Body of pancreas (tissue), 4 donors: Measurements from ENCODE around the gene STOML1. TPM values are rescaled to one million over a fixed set of nuclear protein-coding genes. Genes with fewer than 3 reads are reported as not detected.

Experiments used
- ATAC-seq: fragments of 150-250 bp; one replicate; pipeline ENCODE4 v1.9.1; 2016
- DNase-seq, 4 donors: peaks; one replicate each; pipeline ENCODE4 v3.0.0-alpha.2; 2019
- H3K27ac ChIP-seq, 4 donors: fragments of 200-600 bp; sonication (generic); 1 replicate in 3 of 4; 2 replicates in 1 of 4; pipeline versions ENCODE4 v1.5.1 to v1.6.1; 2016 to 2019; ENCODE audit warnings: mild to moderate bottlenecking in 1 of 4, mixed read lengths in 1 of 4, moderate library complexity in 1 of 4
- H3K27me3 ChIP-seq, 2 donors: fragments of 200-600 bp; sonication (generic); one replicate each; pipeline ENCODE4 v1.6.0; 2016; ENCODE audit warnings: mild to moderate bottlenecking in 1 of 2
- H3K36me3 ChIP-seq, 2 donors: fragments of 200-600 bp; sonication (generic); replicated peaks in 1 of 2; 2 replicates each; pipeline ENCODE4 v1.5.1; 2016; ENCODE audit warnings: low read depth in 2 of 2; ENCODE audit not compliant: insufficient read depth in 1 of 2
- H3K4me1 ChIP-seq: fragments of 200-600 bp; sonication (generic); one replicate; pipeline ENCODE4 v1.6.0; 2016
- H3K4me3 ChIP-seq, 2 donors: fragments of 200-600 bp; sonication (generic); 1 replicate in 1 of 2; 2 replicates in 1 of 2; pipeline ENCODE4 v1.5.1; 2016 to 2019
- H3K9me3 ChIP-seq, 3 donors: fragments of 200-600 bp; sonication (generic); 1 replicate in 2 of 3; 2 replicates in 1 of 3; pipeline ENCODE4 v1.5.1; 2016
- POLR2A ChIP-seq, 3 donors: fragments of 450-650 bp; IDR thresholded peaks; one replicate each; pipeline ENCODE4 v1.6.1; 2016; ENCODE audit warnings: antibody characterized with exemption in 3 of 3, mild to moderate bottlenecking in 2 of 3
- WGBS, 2 donors: methylation state at CpG; one replicate each; pipeline ENCODE4 v1.1.5; 2017; 5-methylcytosine and 5-hydroxymethylcytosine counted together
- intact Hi-C: fragments of 100-400 bp; cut with DNase I; formaldehyde crosslinking; loops from one replicate; pipeline ENCODE4 v1.15.1; 2023
- total RNA-seq, 2 donors: library from RNA; depleted of rRNA; stranded (reverse); fragments of >200 nt; gene quantifications; one replicate each; pipeline ENCODE4 v1.1.0, GENCODE V29; 2016
- TF ChIP-seq, protein P1 (sequence below), 7 experiments: fragments of 450-650 bp in 4 of 7; fragments of 200-600 bp in 3 of 7; sonication (generic) in 3 of 7; IDR thresholded peaks; one replicate each; pipeline ENCODE4 v1.5.1; 2016 to 2019; ENCODE audit warnings: antibody characterized with exemption in 7 of 7

STOML1 gene
- total RNA-seq, 2 donors from 2014 or later = 6.0 to 10.2 TPM

DNA sequence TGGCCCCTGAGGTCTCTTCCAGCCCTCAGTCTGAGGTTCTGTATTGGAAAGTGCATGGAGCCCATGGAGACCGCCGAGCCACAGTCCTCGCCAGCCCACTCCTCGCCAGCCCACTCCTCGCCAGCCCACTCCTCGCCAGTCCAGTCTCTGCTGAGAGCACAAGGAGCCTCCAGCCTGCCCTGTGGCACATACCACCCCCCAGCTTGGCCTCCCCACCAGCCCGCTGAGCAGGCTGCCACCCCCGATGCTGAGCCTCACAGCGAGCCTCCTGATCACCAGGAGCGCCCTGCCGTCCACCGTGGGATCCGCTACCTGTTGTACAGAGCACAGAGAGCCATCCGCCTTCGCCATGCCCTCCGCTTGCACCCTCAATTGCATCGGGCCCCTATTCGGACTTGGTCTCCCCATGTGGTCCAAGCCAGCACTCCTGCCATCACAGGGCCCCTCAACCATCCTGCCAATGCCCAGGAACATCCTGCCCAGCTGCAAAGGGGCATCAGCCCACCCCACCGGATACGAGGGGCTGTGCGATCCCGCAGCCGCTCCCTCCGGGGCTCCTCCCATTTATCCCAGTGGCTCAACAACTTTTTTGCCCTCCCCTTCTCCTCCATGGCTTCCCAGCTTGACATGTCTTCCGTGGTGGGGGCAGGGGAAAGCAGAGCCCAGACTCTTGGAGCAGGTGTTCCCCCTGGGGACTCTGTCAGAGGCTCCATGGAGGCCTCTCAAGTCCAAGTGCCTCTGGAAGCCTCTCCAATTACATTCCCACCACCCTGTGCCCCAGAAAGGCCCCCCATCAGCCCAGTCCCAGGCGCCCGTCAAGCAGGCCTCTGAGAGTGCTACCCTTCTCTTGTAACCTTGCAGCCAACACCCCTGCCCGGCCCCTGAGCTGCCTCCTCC is 43.3 kb upstream of the STOML1 start:
- WGBS, 2 donors = 88 to 94% methylated on average over 25 to 28 of the region's 28 CpGs
- H3K36me3 ChIP-seq = peaks cover 0 to 11% of the 10 kb centered on the region in 2 donors
- H3K4me1 ChIP-seq = no peaks in the 10 kb centered on the region
- H3K27ac ChIP-seq = no peak overlapping the region
- no peak for DNase-seq
- TF ChIP-seq, protein P1, sequence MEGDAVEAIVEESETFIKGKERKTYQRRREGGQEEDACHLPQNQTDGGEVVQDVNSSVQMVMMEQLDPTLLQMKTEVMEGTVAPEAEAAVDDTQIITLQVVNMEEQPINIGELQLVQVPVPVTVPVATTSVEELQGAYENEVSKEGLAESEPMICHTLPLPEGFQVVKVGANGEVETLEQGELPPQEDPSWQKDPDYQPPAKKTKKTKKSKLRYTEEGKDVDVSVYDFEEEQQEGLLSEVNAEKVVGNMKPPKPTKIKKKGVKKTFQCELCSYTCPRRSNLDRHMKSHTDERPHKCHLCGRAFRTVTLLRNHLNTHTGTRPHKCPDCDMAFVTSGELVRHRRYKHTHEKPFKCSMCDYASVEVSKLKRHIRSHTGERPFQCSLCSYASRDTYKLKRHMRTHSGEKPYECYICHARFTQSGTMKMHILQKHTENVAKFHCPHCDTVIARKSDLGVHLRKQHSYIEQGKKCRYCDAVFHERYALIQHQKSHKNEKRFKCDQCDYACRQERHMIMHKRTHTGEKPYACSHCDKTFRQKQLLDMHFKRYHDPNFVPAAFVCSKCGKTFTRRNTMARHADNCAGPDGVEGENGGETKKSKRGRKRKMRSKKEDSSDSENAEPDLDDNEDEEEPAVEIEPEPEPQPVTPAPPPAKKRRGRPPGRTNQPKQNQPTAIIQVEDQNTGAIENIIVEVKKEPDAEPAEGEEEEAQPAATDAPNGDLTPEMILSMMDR (IDR thresholded peaks at IDR 0.05) = no peak
- TF ChIP-seq POLR2A (IDR thresholded peaks at IDR 0.05) = no peak
- no peaks in the 10 kb centered on the region for H3K27me3 ChIP-seq
- no peaks in the 10 kb centered on the region for H3K9me3 ChIP-seq
- no peak for ATAC-seq
- intact Hi-C loops = no loop called here
- H3K4me3 ChIP-seq = no peak overlapping the region

DNA sequence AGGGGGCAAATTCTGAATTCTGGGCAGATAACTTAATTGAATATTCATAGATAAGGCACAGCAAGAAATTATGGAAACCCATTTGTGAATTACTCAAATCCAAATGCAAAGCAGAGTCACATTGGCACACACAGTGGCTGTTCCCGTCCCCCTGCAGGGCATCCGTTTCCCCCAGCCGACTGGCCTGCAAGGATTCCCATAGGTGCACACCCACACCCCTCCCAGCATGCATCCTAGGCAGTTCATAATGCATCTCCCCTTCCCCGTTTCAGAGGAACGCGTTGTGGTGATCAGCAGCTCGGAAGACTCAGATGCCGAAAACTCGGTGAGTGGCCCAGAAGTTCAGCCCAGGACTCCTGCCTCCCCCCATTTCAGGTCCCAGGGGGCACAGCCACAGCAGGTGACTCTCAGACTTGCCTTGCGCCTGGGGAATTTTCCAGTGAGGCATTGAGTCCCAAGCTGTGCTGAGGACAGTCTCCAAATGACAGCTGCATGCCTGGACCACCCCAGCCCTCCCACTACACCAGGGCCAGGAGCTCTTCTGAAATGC is 42.2 kb upstream of the STOML1 start:
- intact Hi-C loops = no loop called here
- Histone ChIP-seq H3K27me3 (no peaks in the 10 kb centered on the region), H3K9me3 (no peaks in the 10 kb centered on the region), H3K36me3 (peaks cover 0 to 11% of the 10 kb centered on the region in 2 donors), H3K27ac (no peak overlapping the region), H3K4me3 (no peak overlapping the region), H3K4me1 (no peaks in the 10 kb centered on the region)
- TF ChIP-seq, protein P1 (IDR thresholded peaks at IDR 0.05) = no peak
- no peak for TF ChIP-seq POLR2A (IDR thresholded peaks at IDR 0.05)
- 82 to 87% methylated on average over 7 to 10 of the region's 10 CpGs for WGBS, 2 donors
- ATAC-seq (no peak), DNase-seq (no peak)

DNA sequence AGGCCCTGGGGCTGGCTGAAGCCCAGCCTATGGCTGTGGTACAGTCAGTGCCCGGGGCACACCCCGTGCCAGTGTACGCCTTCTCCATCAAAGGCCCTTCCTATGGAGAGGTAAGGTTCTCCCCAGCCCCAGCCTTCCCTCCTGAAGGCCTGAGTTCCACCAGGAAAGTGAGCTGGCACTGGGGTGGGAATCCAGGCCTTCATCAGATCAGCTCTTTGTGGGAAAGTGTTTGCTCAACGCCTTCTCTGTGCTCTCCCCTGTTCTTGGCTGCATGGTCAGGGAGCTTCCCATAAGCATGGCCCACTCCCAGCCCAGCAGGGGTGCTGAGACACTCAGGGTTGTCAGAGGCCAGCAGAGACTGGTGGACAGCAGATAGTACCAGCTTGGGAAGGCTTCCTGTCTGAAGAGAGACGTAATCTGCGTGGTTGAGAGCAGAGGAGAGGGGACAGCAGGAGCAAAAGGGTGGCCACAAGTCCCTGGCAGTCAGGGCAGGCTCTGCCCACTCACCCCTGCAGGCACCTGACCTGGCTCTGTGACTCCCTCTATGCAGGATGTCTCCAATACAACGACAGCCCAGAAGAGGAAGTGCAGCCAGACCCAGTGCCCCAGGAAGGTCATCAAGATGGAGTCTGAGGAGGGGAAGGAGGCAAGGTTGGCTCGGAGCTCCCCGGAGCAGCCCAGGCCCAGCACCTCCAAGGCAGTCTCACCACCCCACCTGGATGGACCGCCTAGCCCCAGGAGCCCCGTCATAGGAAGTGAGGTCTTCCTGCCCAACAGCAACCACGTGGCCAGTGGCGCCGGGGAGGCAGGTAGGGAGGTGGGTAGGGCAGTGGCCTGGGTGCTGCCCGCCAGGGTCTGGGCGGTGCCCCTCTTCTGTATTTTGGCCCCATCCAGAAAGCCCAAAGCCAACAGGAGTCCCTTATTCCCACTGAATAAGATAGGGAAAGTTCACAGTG is 40.8 kb upstream of the STOML1 start:
- Histone ChIP-seq H3K9me3 (no peaks in the 10 kb centered on the region), H3K36me3 (peaks cover 0 to 11% of the 10 kb centered on the region in 2 donors), H3K4me3 (no peak overlapping the region), H3K27ac (no peak overlapping the region), H3K27me3 (no peaks in the 10 kb centered on the region), H3K4me1 (no peaks in the 10 kb centered on the region)
- ATAC-seq = no peak
- intact Hi-C loops = no loop called here
- no peak for DNase-seq
- 79 to 82% methylated on average over 5 to 16 of the region's 16 CpGs for WGBS, 2 donors
- TF ChIP-seq, protein P1 (IDR thresholded peaks at IDR 0.05) = no peak
- TF ChIP-seq POLR2A (IDR thresholded peaks at IDR 0.05) = no peak

DNA sequence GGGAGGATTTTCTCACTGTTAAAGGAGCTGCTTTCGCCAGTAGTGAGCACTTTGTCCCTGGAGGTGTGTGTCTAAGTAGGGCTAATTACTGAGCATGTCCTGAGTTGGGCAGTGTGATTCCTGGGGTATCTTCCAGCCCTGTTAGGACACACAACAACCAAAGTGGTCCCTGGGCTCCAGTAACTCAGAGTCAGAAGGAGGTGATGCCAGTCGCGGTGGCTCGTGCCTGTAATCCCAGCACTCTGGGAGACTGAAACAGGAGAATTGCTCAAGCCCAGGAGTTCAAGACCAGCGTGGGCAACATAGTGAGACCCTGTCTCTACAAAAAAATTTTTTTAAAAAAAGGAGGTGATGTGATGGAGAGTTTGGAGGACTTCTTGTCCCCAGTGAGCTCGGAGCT is 40.0 kb upstream of the STOML1 start:
- Histone ChIP-seq H3K9me3 (no peaks in the 10 kb centered on the region), H3K36me3 (peaks cover 0 to 11% of the 10 kb centered on the region in 2 donors), H3K4me1 (no peaks in the 10 kb centered on the region), H3K27me3 (no peaks in the 10 kb centered on the region), H3K27ac (no peak overlapping the region), H3K4me3 (no peak overlapping the region)
- intact Hi-C loops = no loop called here
- ATAC-seq (no peak), DNase-seq (no peak)
- WGBS, 2 donors = 90 to 95% methylated on average over 5 to 6 of the region's 6 CpGs
- TF ChIP-seq POLR2A (IDR thresholded peaks at IDR 0.05) = no peak
- TF ChIP-seq, protein P1 (IDR thresholded peaks at IDR 0.05) = no peak
